WTC11 (cell line): ENCODE results near the gene TGFBI. TPM values are rescaled to one million over a fixed set of nuclear protein-coding genes. Genes with fewer than 3 reads are reported as not detected.

Experiments
- ATAC-seq: fragments of 200-7000 bp; cut with Tn5 transposase; 2 replicates; pipeline ENCODE4 v1.10.0; 2021; ENCODE audit warnings: mild to moderate bottlenecking, moderate library complexity
- CTCF ChIA-PET: fragments of 300-600 bp; sonication (Branson Sonifier 250); formaldehyde crosslinking; loops from one replicate; lab custom pipeline; 2021; ENCODE audit warnings: antibody characterized with exemption; lab: Charles Lee
- POLR2A ChIA-PET: fragments of 350-600 bp; sonication (Branson Sonifier 250); formaldehyde crosslinking; loops from one replicate; lab custom pipeline; 2021; ENCODE audit warnings: antibody characterized with exemption; lab: Charles Lee
- DNase-seq: peaks from one replicate; pipeline ENCODE4 v3.0.0; 2021; ENCODE audit warnings: low spot score
- H3K27ac Mint-ChIP-seq: 2 replicates; pipeline ENCODE4 v1.8.0; 2021; ENCODE audit warnings: mixed read lengths
- H3K27me3 Mint-ChIP-seq: 2 replicates; pipeline ENCODE4 v1.8.0; 2021; ENCODE audit warnings: low read depth, mild to moderate bottlenecking, moderate library complexity, mixed read lengths
- H3K36me3 Mint-ChIP-seq: 2 replicates; pipeline ENCODE4 v1.8.0; 2021; ENCODE audit warnings: mixed read lengths
- H3K4me1 Mint-ChIP-seq: 2 replicates; pipeline ENCODE4 v1.8.0; 2022; ENCODE audit warnings: mixed read lengths
- H3K4me3 Mint-ChIP-seq: 2 replicates; pipeline ENCODE4 v1.8.0; 2021; ENCODE audit warnings: mild to moderate bottlenecking, moderate library complexity, mixed read lengths
- H3K9me3 Mint-ChIP-seq: 2 replicates; pipeline ENCODE4 v1.8.0; 2021; ENCODE audit warnings: mixed read lengths
- ARID4B ChIP-seq: sonication (generic); formaldehyde crosslinking; IDR thresholded peaks from 2 replicates; pipeline ENCODE4 v1.8.0; 2023; ENCODE audit warnings: missing genetic modification reagents, mild to moderate bottlenecking, borderline replicate concordance
- EMX1 ChIP-seq: fragments of 250-450 bp; sonication (Bioruptor Pico); IDR thresholded peaks from 2 replicates; pipeline ENCODE4 v1.8.0; 2021; ENCODE audit warnings: mild to moderate bottlenecking
- GABPB1 ChIP-seq: sonication (generic); formaldehyde crosslinking; IDR thresholded peaks from 2 replicates; pipeline ENCODE4 v1.8.1; 2023; ENCODE audit warnings: mild to moderate bottlenecking, missing genetic modification reagents
- GRHL2 ChIP-seq: fragments of 250-450 bp; sonication (Bioruptor Pico); IDR thresholded peaks from 2 replicates; pipeline ENCODE4 v1.8.0; 2022; ENCODE audit warnings: mild to moderate bottlenecking, moderate library complexity; ENCODE audit not compliant: insufficient replicate concordance, severe bottlenecking
- GTF2I ChIP-seq: fragments of 250-450 bp; sonication (Bioruptor Pico); conservative IDR thresholded peaks from 2 replicates; pipeline ENCODE4 v1.4.0; 2021; ENCODE audit warnings: mild to moderate bottlenecking
- IRF2 ChIP-seq: sonication (generic); formaldehyde crosslinking; IDR thresholded peaks from 2 replicates; pipeline ENCODE4 v1.8.0; 2022; ENCODE audit warnings: low read depth, missing genetic modification reagents, borderline replicate concordance
- JUN ChIP-seq: sonication (generic); formaldehyde crosslinking; IDR thresholded peaks from 2 replicates; pipeline ENCODE4 v1.8.0; 2023; ENCODE audit warnings: mild to moderate bottlenecking, missing genetic modification reagents
- MAX ChIP-seq: sonication (generic); formaldehyde crosslinking; IDR thresholded peaks from 2 replicates; pipeline ENCODE4 v1.8.0; 2022; ENCODE audit warnings: mild to moderate bottlenecking, missing genetic modification reagents
- MXD4 ChIP-seq: fragments of 250-450 bp; sonication (Bioruptor Pico); IDR thresholded peaks from 2 replicates; pipeline ENCODE4 v1.8.0; 2021; ENCODE audit warnings: mild to moderate bottlenecking, moderate library complexity, borderline replicate concordance
- MYBL2 ChIP-seq: sonication (generic); formaldehyde crosslinking; IDR thresholded peaks from 2 replicates; pipeline ENCODE4 v1.8.1; 2023; ENCODE audit warnings: mild to moderate bottlenecking, moderate library complexity, missing genetic modification reagents
- NFATC4 ChIP-seq: fragments of 250-450 bp; sonication (Bioruptor Pico); IDR thresholded peaks from 2 replicates; pipeline ENCODE4 v1.9.0; 2021; ENCODE audit warnings: mild to moderate bottlenecking
- PRRX2 ChIP-seq: fragments of 250-450 bp; sonication (Bioruptor Pico); IDR thresholded peaks from 2 replicates; pipeline ENCODE4 v1.8.0; 2021; ENCODE audit warnings: mild to moderate bottlenecking
- RELA ChIP-seq: sonication (generic); formaldehyde crosslinking; IDR thresholded peaks from 2 replicates; pipeline ENCODE4 v1.8.1; 2022; ENCODE audit warnings: missing genetic modification reagents, mild to moderate bottlenecking, borderline replicate concordance
- RORB ChIP-seq: fragments of 250-450 bp; sonication (Bioruptor Pico); IDR thresholded peaks from 2 replicates; pipeline ENCODE4 v1.9.0; 2021; ENCODE audit warnings: mild to moderate bottlenecking
- ZNF317 ChIP-seq: sonication (generic); formaldehyde crosslinking; IDR thresholded peaks from 2 replicates; pipeline ENCODE4 v1.8.1; 2023; ENCODE audit warnings: low read depth, mild to moderate bottlenecking, moderate library complexity, missing genetic modification reagents, borderline replicate concordance
- ZNF423 ChIP-seq: fragments of 250-450 bp; sonication (Bioruptor Pico); IDR thresholded peaks from 2 replicates; pipeline ENCODE4 v2.1.2; 2022; ENCODE audit warnings: mild to moderate bottlenecking, moderate library complexity
- ZNF671 ChIP-seq: fragments of 250-450 bp; sonication (Bioruptor Pico); IDR thresholded peaks from 2 replicates; pipeline ENCODE4 v1.8.0; 2021; ENCODE audit warnings: mild to moderate bottlenecking
- total RNA-seq: library from RNA; stranded (reverse); gene quantifications from 3 replicates; pipeline ENCODE4 v1.2.3, GENCODE V29; 2021
- TF ChIP-seq, protein P1 (sequence below): sonication (generic); formaldehyde crosslinking; IDR thresholded peaks from 2 replicates; pipeline ENCODE4 v1.8.1; 2023; ENCODE audit warnings: mild to moderate bottlenecking, missing genetic modification reagents, moderate library complexity
- TF ChIP-seq, protein P2 (sequence below): sonication (generic); formaldehyde crosslinking; IDR thresholded peaks from 2 replicates; pipeline ENCODE4 v1.8.1; 2023; ENCODE audit warnings: mild to moderate bottlenecking, missing genetic modification reagents, moderate library complexity
- TF ChIP-seq, protein P3 (sequence below): fragments of 250-450 bp; sonication (Bioruptor Pico); IDR thresholded peaks from 2 replicates; pipeline ENCODE4 v1.9.0; 2021; ENCODE audit warnings: mild to moderate bottlenecking
- TF ChIP-seq, protein P4 (sequence below): sonication (generic); formaldehyde crosslinking; IDR thresholded peaks from 2 replicates; pipeline ENCODE4 v1.8.0; 2022; ENCODE audit warnings: missing genetic modification reagents
- TF ChIP-seq, protein P5 (sequence below): fragments of 250-450 bp; sonication (Bioruptor Pico); conservative IDR thresholded peaks from 2 replicates; pipeline ENCODE4 v1.9.0; 2021; ENCODE audit warnings: mild to moderate bottlenecking

Gene TGFBI
- total RNA-seq, 1 experiment from 2014 or later = 7.2 TPM

DNA sequence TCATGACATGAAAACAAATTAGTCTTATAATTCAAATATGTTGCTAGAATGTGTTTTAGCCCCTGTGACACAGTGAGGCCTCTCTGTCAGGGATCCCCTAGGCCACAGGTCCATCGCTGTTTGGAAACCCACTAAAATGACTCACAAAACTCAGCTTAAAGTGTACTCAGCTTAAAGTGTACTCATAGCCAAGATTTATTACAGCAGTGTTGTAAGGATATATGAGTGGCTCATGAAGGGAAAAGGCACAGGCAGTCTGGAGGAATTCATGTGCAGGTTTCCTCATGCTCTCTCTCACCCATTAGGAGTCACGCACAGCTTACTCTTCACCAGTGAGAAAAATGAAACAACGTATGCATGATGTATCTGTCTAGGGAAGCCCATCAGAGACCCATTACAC lies 24.4 kb upstream of the TGFBI start:
- ATAC-seq (no peak), DNase-seq (no peak)
- no peak overlapping the region for H3K27ac Mint-ChIP-seq
- H3K27me3 Mint-ChIP-seq = no peaks in the 10 kb centered on the region
- no peaks in the 10 kb centered on the region for H3K9me3 Mint-ChIP-seq
- H3K4me1 Mint-ChIP-seq = no peaks in the 10 kb centered on the region
- CTCF ChIA-PET = no interaction called here
- TF ChIP-seq GRHL2 (CRISPR knock-in tag) (no peak), ARID4B (CRISPR knock-in tag) (no peak), PRRX2 (CRISPR knock-in tag) (no peak), MXD4 (CRISPR knock-in tag) (no peak), GABPB1 (no peak)
- TF ChIP-seq, protein P1, sequence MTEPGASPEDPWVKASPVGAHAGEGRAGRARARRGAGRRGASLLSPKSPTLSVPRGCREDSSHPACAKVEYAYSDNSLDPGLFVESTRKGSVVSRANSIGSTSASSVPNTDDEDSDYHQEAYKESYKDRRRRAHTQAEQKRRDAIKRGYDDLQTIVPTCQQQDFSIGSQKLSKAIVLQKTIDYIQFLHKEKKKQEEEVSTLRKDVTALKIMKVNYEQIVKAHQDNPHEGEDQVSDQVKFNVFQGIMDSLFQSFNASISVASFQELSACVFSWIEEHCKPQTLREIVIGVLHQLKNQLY (CRISPR knock-in tag) = no peak
- TF ChIP-seq, protein P2, sequence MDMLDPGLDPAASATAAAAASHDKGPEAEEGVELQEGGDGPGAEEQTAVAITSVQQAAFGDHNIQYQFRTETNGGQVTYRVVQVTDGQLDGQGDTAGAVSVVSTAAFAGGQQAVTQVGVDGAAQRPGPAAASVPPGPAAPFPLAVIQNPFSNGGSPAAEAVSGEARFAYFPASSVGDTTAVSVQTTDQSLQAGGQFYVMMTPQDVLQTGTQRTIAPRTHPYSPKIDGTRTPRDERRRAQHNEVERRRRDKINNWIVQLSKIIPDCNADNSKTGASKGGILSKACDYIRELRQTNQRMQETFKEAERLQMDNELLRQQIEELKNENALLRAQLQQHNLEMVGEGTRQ (CRISPR knock-in tag) = no peak
- TF ChIP-seq, protein P3, sequence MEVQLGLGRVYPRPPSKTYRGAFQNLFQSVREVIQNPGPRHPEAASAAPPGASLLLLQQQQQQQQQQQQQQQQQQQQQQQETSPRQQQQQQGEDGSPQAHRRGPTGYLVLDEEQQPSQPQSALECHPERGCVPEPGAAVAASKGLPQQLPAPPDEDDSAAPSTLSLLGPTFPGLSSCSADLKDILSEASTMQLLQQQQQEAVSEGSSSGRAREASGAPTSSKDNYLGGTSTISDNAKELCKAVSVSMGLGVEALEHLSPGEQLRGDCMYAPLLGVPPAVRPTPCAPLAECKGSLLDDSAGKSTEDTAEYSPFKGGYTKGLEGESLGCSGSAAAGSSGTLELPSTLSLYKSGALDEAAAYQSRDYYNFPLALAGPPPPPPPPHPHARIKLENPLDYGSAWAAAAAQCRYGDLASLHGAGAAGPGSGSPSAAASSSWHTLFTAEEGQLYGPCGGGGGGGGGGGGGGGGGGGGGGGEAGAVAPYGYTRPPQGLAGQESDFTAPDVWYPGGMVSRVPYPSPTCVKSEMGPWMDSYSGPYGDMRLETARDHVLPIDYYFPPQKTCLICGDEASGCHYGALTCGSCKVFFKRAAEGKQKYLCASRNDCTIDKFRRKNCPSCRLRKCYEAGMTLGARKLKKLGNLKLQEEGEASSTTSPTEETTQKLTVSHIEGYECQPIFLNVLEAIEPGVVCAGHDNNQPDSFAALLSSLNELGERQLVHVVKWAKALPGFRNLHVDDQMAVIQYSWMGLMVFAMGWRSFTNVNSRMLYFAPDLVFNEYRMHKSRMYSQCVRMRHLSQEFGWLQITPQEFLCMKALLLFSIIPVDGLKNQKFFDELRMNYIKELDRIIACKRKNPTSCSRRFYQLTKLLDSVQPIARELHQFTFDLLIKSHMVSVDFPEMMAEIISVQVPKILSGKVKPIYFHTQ (CRISPR knock-in tag) = no peak
- POLR2A ChIA-PET = no interaction called here
- H3K36me3 Mint-ChIP-seq = no peaks in the 10 kb centered on the region
- no peak overlapping the region for H3K4me3 Mint-ChIP-seq

GRCh38 chr5:136005476-136005875 lies 23.3 kb upstream of the TGFBI start:
- H3K27ac Mint-ChIP-seq = no peak overlapping the region
- no peak for ATAC-seq
- no peaks in the 10 kb centered on the region for H3K36me3 Mint-ChIP-seq
- ChIA-PET CTCF (interaction anchor here (0.9 kb wide), 1 partner anchor 8 kb away, joined by 3 read pairs; no protein-coding TSS in a partner anchor), POLR2A (no interaction called here)
- no peak for TF ChIP-seq IRF2 (CRISPR knock-in tag)
- TF ChIP-seq, protein P4, sequence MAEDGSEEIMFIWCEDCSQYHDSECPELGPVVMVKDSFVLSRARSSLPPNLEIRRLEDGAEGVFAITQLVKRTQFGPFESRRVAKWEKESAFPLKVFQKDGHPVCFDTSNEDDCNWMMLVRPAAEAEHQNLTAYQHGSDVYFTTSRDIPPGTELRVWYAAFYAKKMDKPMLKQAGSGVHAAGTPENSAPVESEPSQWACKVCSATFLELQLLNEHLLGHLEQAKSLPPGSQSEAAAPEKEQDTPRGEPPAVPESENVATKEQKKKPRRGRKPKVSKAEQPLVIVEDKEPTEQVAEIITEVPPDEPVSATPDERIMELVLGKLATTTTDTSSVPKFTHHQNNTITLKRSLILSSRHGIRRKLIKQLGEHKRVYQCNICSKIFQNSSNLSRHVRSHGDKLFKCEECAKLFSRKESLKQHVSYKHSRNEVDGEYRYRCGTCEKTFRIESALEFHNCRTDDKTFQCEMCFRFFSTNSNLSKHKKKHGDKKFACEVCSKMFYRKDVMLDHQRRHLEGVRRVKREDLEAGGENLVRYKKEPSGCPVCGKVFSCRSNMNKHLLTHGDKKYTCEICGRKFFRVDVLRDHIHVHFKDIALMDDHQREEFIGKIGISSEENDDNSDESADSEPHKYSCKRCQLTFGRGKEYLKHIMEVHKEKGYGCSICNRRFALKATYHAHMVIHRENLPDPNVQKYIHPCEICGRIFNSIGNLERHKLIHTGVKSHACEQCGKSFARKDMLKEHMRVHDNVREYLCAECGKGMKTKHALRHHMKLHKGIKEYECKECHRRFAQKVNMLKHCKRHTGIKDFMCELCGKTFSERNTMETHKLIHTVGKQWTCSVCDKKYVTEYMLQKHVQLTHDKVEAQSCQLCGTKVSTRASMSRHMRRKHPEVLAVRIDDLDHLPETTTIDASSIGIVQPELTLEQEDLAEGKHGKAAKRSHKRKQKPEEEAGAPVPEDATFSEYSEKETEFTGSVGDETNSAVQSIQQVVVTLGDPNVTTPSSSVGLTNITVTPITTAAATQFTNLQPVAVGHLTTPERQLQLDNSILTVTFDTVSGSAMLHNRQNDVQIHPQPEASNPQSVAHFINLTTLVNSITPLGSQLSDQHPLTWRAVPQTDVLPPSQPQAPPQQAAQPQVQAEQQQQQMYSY (CRISPR knock-in tag) = no peak
- TF ChIP-seq, protein P5, sequence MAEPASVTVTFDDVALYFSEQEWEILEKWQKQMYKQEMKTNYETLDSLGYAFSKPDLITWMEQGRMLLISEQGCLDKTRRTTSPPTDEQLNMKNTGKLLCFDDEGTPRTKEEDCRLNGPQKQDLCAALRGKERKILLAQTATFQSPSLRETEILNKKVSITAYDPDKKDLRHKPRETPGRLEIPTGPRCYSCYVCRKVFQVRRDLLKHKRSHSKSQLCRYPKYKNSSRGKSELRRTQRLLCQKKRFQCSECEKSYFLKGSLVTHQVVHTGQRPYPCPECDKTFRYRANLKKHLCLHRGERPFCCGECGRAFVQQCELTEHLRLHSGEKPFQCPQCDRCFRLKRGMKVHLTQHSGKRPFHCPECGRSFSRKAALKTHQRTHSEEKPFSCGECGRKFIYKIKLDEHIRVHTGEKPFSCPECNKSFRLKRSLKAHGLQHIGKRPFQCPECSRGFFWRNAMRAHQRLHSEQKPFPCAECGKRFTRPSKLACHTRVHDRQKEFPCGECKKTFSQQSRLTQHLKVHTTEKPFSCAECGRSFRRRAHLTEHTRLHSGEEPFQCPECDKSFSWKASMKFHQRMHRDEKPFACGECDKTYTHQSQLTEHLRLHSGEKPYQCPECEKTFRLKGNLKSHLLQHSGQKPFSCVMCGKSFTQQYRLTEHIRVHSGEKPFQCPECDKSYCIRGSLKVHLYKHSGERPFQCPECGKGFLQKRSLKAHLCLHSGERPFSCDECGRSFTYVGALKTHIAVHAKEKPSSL (CRISPR knock-in tag) = no peak
- TF ChIP-seq ZNF671 (CRISPR knock-in tag) = no peak
- no peak for TF ChIP-seq MYBL2 (CRISPR knock-in tag)
- no peak for TF ChIP-seq GTF2I (CRISPR knock-in tag)
- no peak for TF ChIP-seq MAX
- no peak for TF ChIP-seq NFATC4
- no peak for TF ChIP-seq EMX1
- no peak for TF ChIP-seq RELA (CRISPR knock-in tag)
- no peak for TF ChIP-seq ZNF423 (CRISPR knock-in tag)
- TF ChIP-seq JUN = no peak
- TF ChIP-seq ZNF317 = no peak
- TF ChIP-seq RORB (CRISPR knock-in tag) = no peak
- H3K9me3 Mint-ChIP-seq = no peaks in the 10 kb centered on the region
- DNase-seq = no peak
- no peaks in the 10 kb centered on the region for H3K27me3 Mint-ChIP-seq
- H3K4me1 Mint-ChIP-seq = no peaks in the 10 kb centered on the region
- H3K4me3 Mint-ChIP-seq = no peak overlapping the region
